ENCODE data around the gene TNFSF13. TPM values are rescaled to one million over a fixed set of nuclear protein-coding genes. Genes with fewer than 3 reads are reported as not detected.
A peak's percentile ranks its signal among the peaks of the same experiment; 100 is the strongest.

Gene TNFSF13
- total RNA-seq, 1 experiment from 2014 or later, result 0.94 TPM

- no peak overlapping the region for H2BK20ac ChIP-seq (ENCODE audit: low read depth, low read length, poor library complexity, severe bottlenecking)
- H3K27me3 Mint-ChIP-seq (ENCODE audit: low read depth), result peaks cover 10% of the 10 kb centered on the region
- no peak overlapping the region for H3K56ac ChIP-seq (ENCODE audit: insufficient read length, low read depth, low read length)
- no peak overlapping the region for H2AK5ac ChIP-seq (ENCODE audit: insufficient read length, low read length)
- DNase-seq, result peak; percentile 93
- H3K23me2 ChIP-seq (ENCODE audit: insufficient read length, low read depth, low read length, poor library complexity, severe bottlenecking), result no peaks in the 10 kb centered on the region
- H3K4me2 ChIP-seq (ENCODE audit: insufficient read depth, insufficient read length, low read length), result no peak overlapping the region
- no peaks in the 10 kb centered on the region for H3K79me2 ChIP-seq (ENCODE audit: insufficient read depth, low read length)
- no peaks in the 10 kb centered on the region for H3K27me3 ChIP-seq (ENCODE audit: insufficient read depth, low read length)
- no peak overlapping the region for H2BK15ac ChIP-seq (ENCODE audit: low read depth, low read length)
- H2BK12ac ChIP-seq (ENCODE audit: insufficient read length, low read depth, low read length), result no peak overlapping the region
- no peak overlapping the region for H2AFZ ChIP-seq (ENCODE audit: low read length)
- no peak overlapping the region for H3K9ac ChIP-seq (ENCODE audit: extremely low read depth, insufficient read length, low read length)
- H3K27ac Mint-ChIP-seq, result peak overlapping the region in 2 of 3 experiments; percentile 66 to 86; a peak in 4 of 7 replicates
- no peak overlapping the region for H3K4ac ChIP-seq (ENCODE audit: low read depth, low read length)
- H2BK5ac ChIP-seq (ENCODE audit: insufficient read length, low read length), result no peak overlapping the region
- H2BK120ac ChIP-seq (ENCODE audit: low read depth, low read length, poor library complexity, severe bottlenecking), result no peak overlapping the region
- no peaks in the 10 kb centered on the region for H3K9me3 ChIP-seq (ENCODE audit: control insufficient read depth, low read depth, low read length)
- H3K23ac ChIP-seq (ENCODE audit: insufficient read length, low read depth, low read length), result no peak overlapping the region
- peaks cover 14 to 17% of the 10 kb centered on the region in 2 experiments for H3K9me3 Mint-ChIP-seq
- H3K27ac ChIP-seq (ENCODE audit: insufficient read length, low read depth, low read length), result no peak overlapping the region
- peak overlapping the region in 1 of 2 experiments; percentile 31; a peak in 1 of 5 replicates for H3K4me3 Mint-ChIP-seq
- H3T11ph ChIP-seq (ENCODE audit: low read length), result no peak overlapping the region
- H3K4me1 Mint-ChIP-seq, result peaks cover 4% of the 10 kb centered on the region in 2 experiments; a peak in 3 of 4 replicates
- TF ChIP-seq CTCF (conservative IDR thresholded peaks at IDR 0.05), result peak; percentile 83
- H3K36me3 Mint-ChIP-seq (ENCODE audit: insufficient read depth in 1 of 3, low read depth in 3 of 3), result peaks cover 3 to 11% (median 6%) of the 10 kb centered on the region in 3 experiments; a peak in 5 of 7 replicates
- H4K5ac ChIP-seq (ENCODE audit: insufficient read length, low read depth, low read length), result no peak overlapping the region
- no peaks in the 10 kb centered on the region for H4K20me1 ChIP-seq (ENCODE audit: control insufficient read depth, insufficient read depth, insufficient read length)
- no peak overlapping the region for H4K91ac ChIP-seq (ENCODE audit: insufficient read length, low read depth, low read length)
- H3K4me1 ChIP-seq (ENCODE audit: insufficient read depth, low read length), result no peaks in the 10 kb centered on the region
- H4K8ac ChIP-seq (replicated peaks; ENCODE audit: insufficient read length, low read depth, low read length), result no peak overlapping the region
- no peaks in the 10 kb centered on the region for H3K79me1 ChIP-seq (ENCODE audit: insufficient read depth, low read depth, low read length, poor library complexity, severe bottlenecking)
- no peak overlapping the region for H3K18ac ChIP-seq (ENCODE audit: insufficient read length, low read depth, low read length)
- WGBS (ENCODE audit: extremely low coverage, insufficient read length, low lambda C conversion rate), result no CpG with 5 or more reads among the region's 10 CpGs
- no peak overlapping the region for H3K14ac ChIP-seq (ENCODE audit: insufficient read depth, low read length)
Measured at GRCh38 chr17:7523033-7523432, 35.5 kb upstream of the TNFSF13 start.
